HG02571 (cell line): ENCODE results near the gene EGR1.
"Not testable (repeated sequence)": the region's sequence is repeated elsewhere in the genome, so short reads cannot be mapped to it uniquely, and the experiment has no call there.

Experiments
- ATAC-seq: cut with Tn5 transposase; IDR thresholded peaks from one replicate; pipeline ENCODE4 v1.9.1; 2021; ENCODE audit warnings: mild to moderate bottlenecking, moderate library complexity; ENCODE audit not compliant: unreplicated experiment

Gene EGR1

DNA sequence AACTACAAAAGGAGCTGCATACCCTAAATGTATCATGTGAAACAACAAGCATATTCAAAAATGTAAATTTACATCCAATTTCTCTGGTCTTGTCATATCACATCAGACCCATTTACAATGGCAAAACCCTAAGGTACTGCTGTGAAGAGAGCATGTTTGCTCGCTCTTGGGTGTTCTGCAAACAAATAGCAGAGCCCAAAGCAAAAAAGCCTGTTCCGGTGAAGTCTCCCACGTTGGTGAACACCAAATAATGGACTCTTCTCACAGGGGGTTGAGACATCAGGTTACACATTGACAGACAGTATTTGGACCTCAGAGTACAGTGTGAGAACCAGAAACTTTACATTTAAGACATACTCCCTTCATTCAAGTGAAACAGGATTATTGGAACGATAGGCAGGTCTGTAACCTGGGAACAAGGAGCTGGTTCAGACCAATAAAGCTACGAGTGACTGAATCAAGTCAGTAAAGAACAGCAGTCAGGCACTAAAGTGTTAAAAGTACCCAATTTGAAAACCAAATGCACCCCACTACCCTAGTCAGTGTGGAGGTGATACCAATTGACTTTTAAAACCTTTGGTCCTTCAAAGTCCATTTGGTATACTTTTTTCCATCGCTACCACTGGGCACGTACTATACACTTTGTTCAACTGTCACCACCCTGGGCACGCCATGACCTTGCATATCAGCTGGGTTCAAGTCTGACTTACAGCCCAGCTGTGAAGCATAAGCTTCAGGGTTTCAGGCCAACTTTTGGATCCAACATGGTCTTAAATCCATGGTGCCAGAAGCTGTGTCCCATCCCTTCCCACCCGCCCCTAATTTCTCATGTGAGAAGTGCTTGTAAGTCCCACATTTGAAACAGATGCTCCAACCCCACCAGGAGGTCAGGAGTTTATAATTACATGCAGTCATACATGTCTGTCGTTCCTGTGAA lies 41.4 kb downstream of the EGR1 start:
- no peak for ATAC-seq

- ATAC-seq, result not testable (repeated sequence)
Observed at GRCh38 chr5:138507485-138507884, 42.2 kb downstream of the EGR1 start.

DNA sequence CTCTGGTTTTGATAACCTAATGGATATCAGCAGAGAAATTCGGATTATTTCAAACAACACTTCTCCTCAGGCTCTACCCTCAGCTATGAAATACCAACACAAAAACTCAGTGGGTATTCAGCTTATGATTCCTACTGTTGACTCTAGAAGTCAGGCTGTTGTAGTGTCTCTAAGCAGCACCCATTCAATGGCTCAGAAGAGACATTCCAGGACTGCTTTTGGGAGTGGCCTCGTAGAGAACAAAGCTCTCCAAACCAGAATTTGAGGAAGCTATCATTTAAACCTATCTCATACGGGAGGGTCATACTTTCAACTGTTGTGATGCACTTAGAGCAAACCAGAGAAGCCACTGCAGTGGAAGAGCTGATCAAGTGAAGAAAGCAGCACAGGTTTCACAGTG lies 43.7 kb downstream of the EGR1 start:
- ATAC-seq, result no peak

GRCh38 chr5:138514021-138514420 lies 48.7 kb downstream of the EGR1 start:
- ATAC-seq, result no peak

DNA sequence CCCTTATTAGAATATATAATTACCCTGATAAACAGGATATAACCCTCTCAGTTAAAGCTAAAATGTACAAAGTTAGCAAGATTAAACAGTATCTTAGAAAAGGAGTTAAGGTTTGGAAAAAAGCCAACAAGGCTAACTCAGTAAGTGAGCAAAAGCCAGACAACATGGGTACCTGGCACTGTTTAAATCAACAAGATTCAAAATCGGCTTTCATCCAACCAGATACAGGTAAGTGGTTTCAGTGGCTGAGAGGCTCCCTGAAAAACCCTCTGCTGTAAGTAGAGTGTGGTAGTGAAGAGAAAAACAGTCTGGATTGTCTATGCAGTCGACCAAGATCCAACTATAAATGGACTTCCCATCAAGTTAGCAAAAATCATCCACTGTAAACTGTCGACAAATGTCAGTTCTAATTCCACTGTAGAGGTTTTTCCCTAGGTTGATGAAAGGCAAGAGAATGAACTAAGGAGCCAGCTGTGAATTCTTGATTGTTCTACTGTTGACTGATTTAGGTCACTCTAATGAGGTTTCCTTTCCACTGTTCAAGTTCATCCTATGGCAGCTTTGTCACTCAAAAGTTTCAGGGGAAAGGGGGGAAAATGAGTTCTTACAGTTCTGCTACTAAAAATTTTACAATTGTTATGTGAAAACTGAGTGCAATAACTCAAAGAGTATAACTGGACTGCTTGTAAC lies 50.4 kb downstream of the EGR1 start:
- ATAC-seq, result no peak

DNA sequence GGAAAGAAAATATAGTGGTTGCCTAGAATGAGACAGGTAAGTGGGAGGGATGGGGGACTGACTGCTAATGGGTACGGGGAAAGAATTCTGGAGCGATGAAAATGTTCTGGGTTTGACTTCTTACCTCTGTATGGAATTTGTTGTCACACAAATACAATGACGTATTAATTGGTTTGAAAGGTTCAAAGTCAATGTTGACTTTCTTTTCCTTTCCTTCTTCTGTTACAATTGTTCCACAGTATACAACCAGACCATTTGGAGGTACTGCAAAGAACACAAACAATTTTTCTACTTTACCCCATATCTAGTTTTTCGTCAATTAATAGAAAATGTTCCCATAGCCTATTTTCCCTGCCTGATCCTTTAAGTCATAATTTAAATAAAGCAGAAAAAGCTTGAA lies 52.2 kb downstream of the EGR1 start:
- no peak for ATAC-seq
